ENCODE results near the gene ALDH4A1. TPM values are rescaled to one million over a fixed set of nuclear protein-coding genes. Genes with fewer than 3 reads are reported as not detected.

The ALDH4A1 gene
- total RNA-seq, 1 experiment from 2014 or later: 18.1 TPM

DNA sequence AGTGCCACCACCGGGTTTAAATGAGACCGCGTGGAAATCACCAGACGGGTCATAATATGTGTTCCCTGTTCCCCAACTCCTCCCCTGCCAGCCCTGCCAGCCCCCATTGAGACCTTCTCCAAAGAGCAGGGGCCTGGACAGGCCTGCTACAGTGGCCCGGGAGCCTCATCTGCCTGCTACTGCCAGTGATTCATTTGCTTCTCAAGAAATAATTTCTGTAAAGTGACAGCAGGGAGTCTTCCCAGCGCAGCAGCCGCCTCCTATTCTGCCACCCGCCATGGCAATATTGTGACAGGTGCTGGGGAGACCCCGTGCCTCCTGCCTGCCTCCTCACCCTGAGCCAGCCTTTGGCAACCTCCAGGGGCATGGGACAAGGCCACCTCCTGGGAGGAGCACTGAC is 45.2 kb upstream of the ALDH4A1 start:
- no peaks in the 10 kb centered on the region for H3F3A ChIP-seq (ENCODE audit: low read length, unreplicated experiment)
- ATAC-seq: no peak

GRCh38 chr1:18946550-18947381 is 44.4 kb upstream of the ALDH4A1 start:
- H3K27ac ChIP-seq (ENCODE audit: low read length): no peak overlapping the region
- H3K4me3 ChIP-seq (ENCODE audit: low read length): no peak overlapping the region
- no peaks in the 10 kb centered on the region for H3F3A ChIP-seq (ENCODE audit: low read length, unreplicated experiment)
- H3K36me3 ChIP-seq (ENCODE audit: low read depth, low read length): 0 out of 2 replicates have a peak, but pooled peaks cover 11% of the 10 kb centered on the region
- no peak for ATAC-seq
- no peaks in the 10 kb centered on the region for H3K27me3 ChIP-seq (ENCODE audit: low read length)
- POLR2A ChIA-PET (ENCODE audit: unreplicated experiment): no interaction called here
- no peak for DNase-seq
- CTCF ChIA-PET: no interaction called here
- no peak overlapping the region for H3K4me2 ChIP-seq (ENCODE audit: low read length)
- no TSS peak for BruUV-seq (replicated peaks)
- H3K9ac ChIP-seq (ENCODE audit: low read length): no peak overlapping the region
- TF ChIP-seq EZH2 (IDR thresholded peaks at IDR 0.05; ENCODE audit: low read length, unreplicated experiment): no peak
- no peak for TF ChIP-seq EZH2phosphoT487 (IDR thresholded peaks at IDR 0.05; ENCODE audit: borderline replicate concordance, low read length)
- TF ChIP-seq, protein P1, sequence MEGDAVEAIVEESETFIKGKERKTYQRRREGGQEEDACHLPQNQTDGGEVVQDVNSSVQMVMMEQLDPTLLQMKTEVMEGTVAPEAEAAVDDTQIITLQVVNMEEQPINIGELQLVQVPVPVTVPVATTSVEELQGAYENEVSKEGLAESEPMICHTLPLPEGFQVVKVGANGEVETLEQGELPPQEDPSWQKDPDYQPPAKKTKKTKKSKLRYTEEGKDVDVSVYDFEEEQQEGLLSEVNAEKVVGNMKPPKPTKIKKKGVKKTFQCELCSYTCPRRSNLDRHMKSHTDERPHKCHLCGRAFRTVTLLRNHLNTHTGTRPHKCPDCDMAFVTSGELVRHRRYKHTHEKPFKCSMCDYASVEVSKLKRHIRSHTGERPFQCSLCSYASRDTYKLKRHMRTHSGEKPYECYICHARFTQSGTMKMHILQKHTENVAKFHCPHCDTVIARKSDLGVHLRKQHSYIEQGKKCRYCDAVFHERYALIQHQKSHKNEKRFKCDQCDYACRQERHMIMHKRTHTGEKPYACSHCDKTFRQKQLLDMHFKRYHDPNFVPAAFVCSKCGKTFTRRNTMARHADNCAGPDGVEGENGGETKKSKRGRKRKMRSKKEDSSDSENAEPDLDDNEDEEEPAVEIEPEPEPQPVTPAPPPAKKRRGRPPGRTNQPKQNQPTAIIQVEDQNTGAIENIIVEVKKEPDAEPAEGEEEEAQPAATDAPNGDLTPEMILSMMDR (conservative IDR thresholded peaks at IDR 0.05; ENCODE audit: low read depth, low read length): no peak
- H3K79me2 ChIP-seq (ENCODE audit: low read length): peaks cover 100% of the 10 kb centered on the region
- H3K4me1 ChIP-seq (ENCODE audit: insufficient read depth, low read length): peaks cover 27% of the 10 kb centered on the region
- no peaks in the 10 kb centered on the region for H3K9me3 ChIP-seq (ENCODE audit: low read length)
- no peak overlapping the region for H2AFZ ChIP-seq (ENCODE audit: low read length)
- intact Hi-C loops (cut with micrococcal nuclease): no loop called here
- peaks cover 59% of the 10 kb centered on the region for H4K20me1 ChIP-seq (ENCODE audit: low read length)
- no peaks in the 10 kb centered on the region for H3K9me2 ChIP-seq (replicated peaks; ENCODE audit: low read length)

More for the DNA sequence above, 45.2 kb upstream of the ALDH4A1 start:
- Histone ChIP-seq H3K36me3 (ENCODE audit: low read depth, low read length) (peaks cover 17% of the 10 kb centered on the region; the same call in 1 of the 2 replicates), H3K9me3 (ENCODE audit: low read length) (no peaks in the 10 kb centered on the region), H3K4me1 (ENCODE audit: insufficient read depth, low read length) (peaks cover 32% of the 10 kb centered on the region), H3K27me3 (ENCODE audit: low read length) (no peaks in the 10 kb centered on the region), H3K4me2 (ENCODE audit: low read length) (no peak overlapping the region), H3K9ac (ENCODE audit: low read length) (no peak overlapping the region), H3K4me3 (ENCODE audit: low read length) (no peak overlapping the region), H3K27ac (ENCODE audit: low read length) (no peak overlapping the region), H3K9me2 (replicated peaks; ENCODE audit: low read length) (no peaks in the 10 kb centered on the region), H4K20me1 (ENCODE audit: low read length) (peaks cover 67% of the 10 kb centered on the region), H3K79me2 (ENCODE audit: low read length) (peaks cover 100% of the 10 kb centered on the region), H2AFZ (ENCODE audit: low read length) (no peak overlapping the region)
- TF ChIP-seq EZH2 (IDR thresholded peaks at IDR 0.05; ENCODE audit: low read length, unreplicated experiment) (no peak), EZH2phosphoT487 (IDR thresholded peaks at IDR 0.05; ENCODE audit: borderline replicate concordance, low read length) (no peak)
- TF ChIP-seq, protein P1 (conservative IDR thresholded peaks at IDR 0.05; ENCODE audit: low read depth, low read length): no peak
- DNase-seq: no peak
- BruUV-seq (replicated peaks): no TSS peak
- intact Hi-C loops (cut with micrococcal nuclease): no loop called here
- POLR2A ChIA-PET (ENCODE audit: unreplicated experiment): no interaction called here
- CTCF ChIA-PET: no interaction called here

- no peaks in the 10 kb centered on the region for H3K9me2 ChIP-seq (replicated peaks; ENCODE audit: low read length)
- intact Hi-C loops (cut with micrococcal nuclease): no loop called here
- ATAC-seq (no peak), DNase-seq (no peak)
- no peak overlapping the region for H3K4me2 ChIP-seq (ENCODE audit: low read length)
- H3K79me2 ChIP-seq (ENCODE audit: low read length): peaks cover 100% of the 10 kb centered on the region
- H3K4me1 ChIP-seq (ENCODE audit: insufficient read depth, low read length): peaks cover 33% of the 10 kb centered on the region
- ChIA-PET POLR2A (ENCODE audit: unreplicated experiment) (no interaction called here), CTCF (no interaction called here)
- peaks cover 50% of the 10 kb centered on the region; the same call in 1 of the 2 replicates for H4K20me1 ChIP-seq (ENCODE audit: low read length)
- no peak overlapping the region for H3K27ac ChIP-seq (ENCODE audit: low read length)
- 0 out of 2 replicates have a peak, but pooled peaks cover 11% of the 10 kb centered on the region for H3K36me3 ChIP-seq (ENCODE audit: low read depth, low read length)
- H3K27me3 ChIP-seq (ENCODE audit: low read length): no peaks in the 10 kb centered on the region
- no peaks in the 10 kb centered on the region for H3F3A ChIP-seq (ENCODE audit: low read length, unreplicated experiment)
- H2AFZ ChIP-seq (ENCODE audit: low read length): no peak overlapping the region
- H3K4me3 ChIP-seq (ENCODE audit: low read length): no peak overlapping the region
- no TSS peak for BruUV-seq (replicated peaks)
- H3K9me3 ChIP-seq (ENCODE audit: low read length): no peaks in the 10 kb centered on the region
- H3K9ac ChIP-seq (ENCODE audit: low read length): no peak overlapping the region
- TF ChIP-seq EZH2 (IDR thresholded peaks at IDR 0.05; ENCODE audit: low read length, unreplicated experiment) (no peak), EZH2phosphoT487 (IDR thresholded peaks at IDR 0.05; ENCODE audit: borderline replicate concordance, low read length) (no peak)
- TF ChIP-seq, protein P1 (conservative IDR thresholded peaks at IDR 0.05; ENCODE audit: low read depth, low read length): no peak
Measured at GRCh38 chr1:18945401-18945849, 43.1 kb upstream of the ALDH4A1 start.
